CD4-positive, CD25-positive, alpha-beta regulatory T cell (primary cell): ENCODE data around the gene STK39. TPM values are rescaled to one million over a fixed set of nuclear protein-coding genes. Genes with fewer than 3 reads are reported as not detected.

Experiments used
- ATAC-seq, 2 donors: fragments of 150-1000 bp; cut with Tn5 transposase; one replicate each; pipeline ENCODE4 v1.10.0; 2021; ENCODE audit warnings: low read depth in 2 of 2, moderate number of reproducible peaks in 2 of 2, moderate library complexity in 1 of 2
- DNase-seq, 3 donors: peaks; one replicate each; pipeline versions ENCODE4 v3.0.0 to v3.0.0-alpha.2; 2012 to 2022; ENCODE audit warnings: mixed read lengths in 1 of 3
- H3K27ac ChIP-seq: one replicate; pipeline ENCODE4 v1.7.0; 2013; ENCODE audit warnings: mild to moderate bottlenecking, low read length; ENCODE audit not compliant: insufficient read depth, poor library complexity, severe bottlenecking
- H3K27me3 ChIP-seq: one replicate; pipeline ENCODE4 v1.7.0; 2013; ENCODE audit warnings: low read length; ENCODE audit not compliant: control insufficient read depth, insufficient read depth
- H3K36me3 ChIP-seq: one replicate; pipeline ENCODE4 v1.7.0; 2013; ENCODE audit warnings: mild to moderate bottlenecking, low read length, moderate library complexity; ENCODE audit not compliant: control insufficient read depth, insufficient read depth
- H3K4me1 ChIP-seq: 2 replicates; pipeline ENCODE4 v1.7.0; 2013; ENCODE audit warnings: mild to moderate bottlenecking, low read length; ENCODE audit not compliant: insufficient read depth, control insufficient read depth, poor library complexity, severe bottlenecking
- H3K4me3 ChIP-seq: one replicate; pipeline ENCODE4 v1.7.0; 2013; ENCODE audit warnings: low read depth, mild to moderate bottlenecking, low read length, moderate library complexity
- H3K9me3 ChIP-seq, 2 experiments: 1 replicate in 1 of 2; 2 replicates in 1 of 2; pipeline ENCODE4 v1.7.0; 2013; ENCODE audit warnings: low read length in 2 of 2, mild to moderate bottlenecking in 1 of 2, moderate library complexity in 1 of 2; ENCODE audit not compliant: control insufficient read depth in 2 of 2
- H3K27ac Mint-ChIP-seq, 3 donors: one replicate each; pipeline ENCODE4 v1.8.0; 2020 to 2022; ENCODE audit warnings: mild to moderate bottlenecking in 3 of 3, mixed read lengths in 3 of 3, moderate library complexity in 2 of 3
- H3K27me3 Mint-ChIP-seq: one replicate; pipeline ENCODE4 v1.8.0; 2022; ENCODE audit warnings: mild to moderate bottlenecking, mixed read lengths
- H3K36me3 Mint-ChIP-seq: one replicate; pipeline ENCODE4 v1.8.0; 2020; ENCODE audit warnings: mixed read lengths
- H3K4me1 Mint-ChIP-seq, 4 donors: one replicate each; pipeline ENCODE4 v1.8.0; 2020 to 2022; ENCODE audit warnings: mixed read lengths in 4 of 4, mild to moderate bottlenecking in 1 of 4
- H3K4me3 Mint-ChIP-seq, 4 donors: one replicate each; pipeline ENCODE4 v1.8.0; 2020 to 2022; ENCODE audit warnings: mild to moderate bottlenecking in 4 of 4, mixed read lengths in 4 of 4, moderate library complexity in 3 of 4
- H3K9me3 Mint-ChIP-seq, 7 donors: one replicate each; pipeline ENCODE4 v1.8.0; 2020 to 2022; ENCODE audit warnings: mixed read lengths in 7 of 7, mild to moderate bottlenecking in 3 of 7, moderate library complexity in 2 of 7
- polyA plus RNA-seq, 4 donors: library from polyadenylated mRNA; unstranded; fragments of 300-500 nt; fragmentation: Illumina TruSeq; gene quantifications; one replicate each; pipeline ENCODE4 v1.2.3, GENCODE V29; 2021
- total RNA-seq: library from RNA; stranded (reverse); gene quantifications from one replicate; pipeline ENCODE4 v1.2.3, GENCODE V29; 2022

STK39 gene
- total and polyA plus RNA-seq, 5 donors from 2014 or later, result 4.4 to 27.2 (median 7.6) TPM

GRCh38 chr2:168241746-168242145, 5.6 kb downstream of the STK39 start:
- Histone ChIP-seq H3K4me1 (peaks cover 78% of the 10 kb centered on the region), H3K36me3 (no peaks in the 10 kb centered on the region), H3K4me3 (peak overlapping the region; percentile 4), H3K27ac (no peak overlapping the region), H3K9me3 (no peaks in the 10 kb centered on the region), H3K27me3 (no peaks in the 10 kb centered on the region)
- no peak overlapping the region for H3K4me3 Mint-ChIP-seq
- peaks cover 11% of the 10 kb centered on the region for H3K36me3 Mint-ChIP-seq
- H3K4me1 Mint-ChIP-seq, result peaks cover 26 to 45% (median 34%) of the 10 kb centered on the region in 4 donors
- DNase-seq (no peak), ATAC-seq (no peak)
- H3K27me3 Mint-ChIP-seq, result no peaks in the 10 kb centered on the region
- H3K27ac Mint-ChIP-seq, result no peak overlapping the region
- H3K9me3 Mint-ChIP-seq, result peaks cover 0 to 1% (median 0%) of the 10 kb centered on the region in 7 donors

GRCh38 chr2:168241208-168241607, 6.2 kb downstream of the STK39 start:
- H3K27me3 Mint-ChIP-seq, result no peaks in the 10 kb centered on the region
- no peaks in the 10 kb centered on the region for H3K36me3 ChIP-seq
- peaks cover 11% of the 10 kb centered on the region for H3K36me3 Mint-ChIP-seq
- H3K9me3 ChIP-seq, result no peaks in the 10 kb centered on the region
- H3K4me3 Mint-ChIP-seq, result no peak overlapping the region
- DNase-seq, result peak in 1 of 3 donors; percentile 34
- no peak overlapping the region for H3K27ac Mint-ChIP-seq
- H3K4me3 ChIP-seq, result peak overlapping the region; percentile 45
- H3K27ac ChIP-seq, result no peak overlapping the region
- no peaks in the 10 kb centered on the region for H3K27me3 ChIP-seq
- H3K4me1 Mint-ChIP-seq, result peaks cover 24 to 45% (median 35%) of the 10 kb centered on the region in 4 donors
- ATAC-seq, result peak; percentile 47 to 53
- peaks cover 0 to 1% (median 0%) of the 10 kb centered on the region in 7 donors for H3K9me3 Mint-ChIP-seq
- H3K4me1 ChIP-seq, result peaks cover 77% of the 10 kb centered on the region

GRCh38 chr2:168239281-168239680, 8.1 kb downstream of the STK39 start:
- Histone ChIP-seq H3K36me3 (no peaks in the 10 kb centered on the region), H3K4me1 (peaks cover 67% of the 10 kb centered on the region), H3K4me3 (no peak overlapping the region), H3K27ac (no peak overlapping the region), H3K9me3 (no peaks in the 10 kb centered on the region), H3K27me3 (no peaks in the 10 kb centered on the region)
- Mint-ChIP-seq H3K36me3 (peaks cover 11% of the 10 kb centered on the region), H3K4me1 (peaks cover 17 to 36% (median 23%) of the 10 kb centered on the region in 4 donors), H3K27ac (peak overlapping the region in 1 of 3 donors; percentile 34), H3K27me3 (no peaks in the 10 kb centered on the region), H3K4me3 (peak overlapping the region in 1 of 4 donors; percentile 14), H3K9me3 (peaks cover 0 to 1% (median 0%) of the 10 kb centered on the region in 7 donors)
- no peak for ATAC-seq
- no peak for DNase-seq

- H3K27me3 Mint-ChIP-seq, result no peaks in the 10 kb centered on the region
- peaks cover 11% of the 10 kb centered on the region for H3K36me3 Mint-ChIP-seq
- no peaks in the 10 kb centered on the region for H3K27me3 ChIP-seq
- H3K27ac ChIP-seq, result no peak overlapping the region
- H3K9me3 Mint-ChIP-seq, result peaks cover 0 to 1% (median 0%) of the 10 kb centered on the region in 7 donors
- H3K4me3 ChIP-seq, result no peak overlapping the region
- peaks cover 62% of the 10 kb centered on the region for H3K4me1 ChIP-seq
- ATAC-seq (no peak), DNase-seq (no peak)
- peak overlapping the region in 2 of 4 donors; percentile 1 to 5 for H3K4me3 Mint-ChIP-seq
- peaks cover 6 to 35% (median 22%) of the 10 kb centered on the region in 4 donors for H3K4me1 Mint-ChIP-seq
- H3K27ac Mint-ChIP-seq, result peak overlapping the region in 1 of 3 donors; percentile 5
- H3K9me3 ChIP-seq, result no peaks in the 10 kb centered on the region
- no peaks in the 10 kb centered on the region for H3K36me3 ChIP-seq
Observed at GRCh38 chr2:168237741-168238140, 9.7 kb downstream of the STK39 start.

- H3K4me3 Mint-ChIP-seq, result peak overlapping the region; percentile 9 to 62 (median 38)
- H3K4me1 Mint-ChIP-seq, result peaks cover 15 to 62% (median 40%) of the 10 kb centered on the region in 4 donors
- peak overlapping the region; percentile 82 for H3K4me3 ChIP-seq
- H3K36me3 Mint-ChIP-seq, result peaks cover 27% of the 10 kb centered on the region
- no peaks in the 10 kb centered on the region for H3K36me3 ChIP-seq
- peaks cover 0 to 1% of the 10 kb centered on the region in 2 experiments for H3K9me3 ChIP-seq
- peak overlapping the region; percentile 69 for H3K27ac ChIP-seq
- H3K27ac Mint-ChIP-seq, result peak overlapping the region; percentile 3 to 65 (median 43)
- H3K9me3 Mint-ChIP-seq, result peaks cover 0 to 1% (median 0%) of the 10 kb centered on the region in 7 donors
- H3K27me3 ChIP-seq, result no peaks in the 10 kb centered on the region
- ATAC-seq, result peak; percentile 87 to 89
- peak in 2 of 3 donors; percentile 53 to 78 for DNase-seq
- H3K4me1 ChIP-seq, result peaks cover 35% of the 10 kb centered on the region
- H3K27me3 Mint-ChIP-seq, result no peaks in the 10 kb centered on the region
Observed at GRCh38 chr2:168234407-168235085, 12.8 kb downstream of the STK39 start.

- Mint-ChIP-seq H3K4me3 (peak overlapping the region in 3 of 4 donors; percentile 3 to 79 (median 29)), H3K36me3 (peaks cover 22% of the 10 kb centered on the region), H3K9me3 (peaks cover 0 to 1% (median 0%) of the 10 kb centered on the region in 7 donors), H3K27me3 (no peaks in the 10 kb centered on the region), H3K4me1 (peaks cover 20 to 63% (median 42%) of the 10 kb centered on the region in 4 donors), H3K27ac (peak overlapping the region; percentile 43 to 71 (median 65))
- no peaks in the 10 kb centered on the region for H3K27me3 ChIP-seq
- peaks cover 0 to 1% of the 10 kb centered on the region in 2 experiments for H3K9me3 ChIP-seq
- peak in 1 of 3 donors; percentile 31 for DNase-seq
- H3K27ac ChIP-seq, result peak overlapping the region; percentile 69
- peak overlapping the region; percentile 82 for H3K4me3 ChIP-seq
- peaks cover 29% of the 10 kb centered on the region for H3K4me1 ChIP-seq
- ATAC-seq, result peak; percentile 17 to 30
- H3K36me3 ChIP-seq, result no peaks in the 10 kb centered on the region
Observed at GRCh38 chr2:168233726-168234406, 13.5 kb downstream of the STK39 start.

GRCh38 chr2:168233166-168233565, 14.2 kb downstream of the STK39 start:
- Mint-ChIP-seq H3K4me3 (no peak overlapping the region), H3K36me3 (peaks cover 22% of the 10 kb centered on the region), H3K27ac (peak overlapping the region in 2 of 3 donors; percentile 12 to 37), H3K9me3 (peaks cover 0 to 1% (median 0%) of the 10 kb centered on the region in 7 donors), H3K27me3 (no peaks in the 10 kb centered on the region), H3K4me1 (peaks cover 20 to 58% (median 42%) of the 10 kb centered on the region in 4 donors)
- Histone ChIP-seq H3K4me1 (peaks cover 25% of the 10 kb centered on the region), H3K27ac (peak overlapping the region; percentile 69), H3K27me3 (no peaks in the 10 kb centered on the region), H3K4me3 (no peak overlapping the region), H3K36me3 (no peaks in the 10 kb centered on the region), H3K9me3 (peaks cover 0 to 1% of the 10 kb centered on the region in 2 experiments)
- ATAC-seq, result no peak
- DNase-seq, result no peak
